K562 (cell line): ENCODE measurements around the gene PAN2. TPM values are rescaled to one million over a fixed set of nuclear protein-coding genes. Genes with fewer than 3 reads are reported as not detected.
A peak's percentile ranks its signal among the peaks of the same experiment; 100 is the strongest.

Experiments
- BCL6 ChIP-seq: fragments of 250-450 bp; sonication (Bioruptor Pico); IDR thresholded peaks from 2 replicates; pipeline ENCODE4 v1.4.0; 2020
- BRCA1 ChIP-seq, 2 experiments: fragments of 450-650 bp in 1 of 2; sonication (generic) in 1 of 2; formaldehyde crosslinking in 1 of 2; IDR thresholded peaks; 2 replicates each; pipeline versions ENCODE4 v1.5.0 to v1.6.1; 2017 to 2020; ENCODE audit warnings: mild to moderate bottlenecking in 1 of 2, missing genetic modification reagents in 1 of 2
- DLX4 ChIP-seq: fragments of 250-450 bp; sonication (Bioruptor Pico); IDR thresholded peaks from 2 replicates; pipeline ENCODE4 v1.6.1; 2021; ENCODE audit warnings: mild to moderate bottlenecking
- E2F1 ChIP-seq: sonication (generic); formaldehyde crosslinking; IDR thresholded peaks from 2 replicates; pipeline ENCODE4 v1.8.1; 2023; ENCODE audit warnings: mild to moderate bottlenecking, missing genetic modification reagents, moderate library complexity
- FOXA3 ChIP-seq, 2 experiments: fragments of 450-650 bp in 1 of 2; sonication (generic) in 1 of 2; formaldehyde crosslinking; IDR thresholded peaks in 1 of 2; conservative IDR thresholded peaks in 1 of 2; 2 replicates each; pipeline versions ENCODE4 v1.4.0 to v1.8.0; 2020 to 2022; ENCODE audit warnings: mild to moderate bottlenecking in 2 of 2, missing genetic modification reagents in 1 of 2
- KDM1A ChIP-seq, 2 experiments: fragments of 450-650 bp; IDR thresholded peaks; 2 replicates each; pipeline ENCODE4 v1.6.1; 2016; ENCODE audit warnings: mild to moderate bottlenecking in 2 of 2
- MNT ChIP-seq, 2 experiments: fragments of 450-650 bp; conservative IDR thresholded peaks; 2 replicates each; pipeline ENCODE4 v1.6.1; 2017; ENCODE audit warnings: mild to moderate bottlenecking in 2 of 2, moderate library complexity in 2 of 2
- MTA2 ChIP-seq: fragments of 450-650 bp; IDR thresholded peaks from 2 replicates; pipeline ENCODE4 v1.6.1; 2016; ENCODE audit warnings: low read depth
- NFE2L1 ChIP-seq: fragments of 450-650 bp; IDR thresholded peaks from 2 replicates; pipeline ENCODE4 v1.6.1; 2016; ENCODE audit warnings: missing genetic modification characterization, low read depth, mild to moderate bottlenecking, missing compliant biosample characterization, moderate library complexity, borderline replicate concordance
- NONO ChIP-seq, 2 experiments: fragments of 200-400 bp in 1 of 2; fragments of 450-650 bp in 1 of 2; formaldehyde crosslinking in 1 of 2; IDR thresholded peaks; 2 replicates each; pipeline ENCODE4 v1.6.1; 2017; ENCODE audit warnings: low read depth in 2 of 2, mild to moderate bottlenecking in 2 of 2, moderate library complexity in 2 of 2, low read length in 1 of 2
- PRDM10 ChIP-seq: fragments of 450-650 bp; IDR thresholded peaks from 2 replicates; pipeline ENCODE4 v1.6.1; 2018; ENCODE audit not compliant: partially characterized antibody
- PTTG1 ChIP-seq: fragments of 450-650 bp; IDR thresholded peaks from 2 replicates; pipeline ENCODE4 v1.6.1; 2016; ENCODE audit warnings: low read depth, mild to moderate bottlenecking, missing genetic modification characterization, missing compliant biosample characterization
- YBX1 ChIP-seq: fragments of 450-650 bp; IDR thresholded peaks from 2 replicates; pipeline ENCODE4 v1.7.1; 2016; ENCODE audit warnings: mild to moderate bottlenecking
- ZNF24 ChIP-seq: fragments of 450-650 bp; IDR thresholded peaks from 2 replicates; pipeline ENCODE4 v1.6.1; 2016
- ZNF274 ChIP-seq: IDR thresholded peaks from 2 replicates; pipeline ENCODE4 v1.6.1; 2011; ENCODE audit warnings: low read depth, mild to moderate bottlenecking, low read length, moderate library complexity, borderline replicate concordance
- ZNF518B ChIP-seq: fragments of 250-450 bp; sonication (Bioruptor Pico); IDR thresholded peaks from 2 replicates; pipeline ENCODE4 v1.5.0; 2021; ENCODE audit warnings: mild to moderate bottlenecking, moderate library complexity
- polyA plus RNA-seq, 8 experiments: library from polyadenylated mRNA; depleted of rRNA in 4 of 8; stranded (reverse) in 5 of 8; unstranded in 3 of 8; fragments of >200 nt; fragmentation: Nextera tagmentation in 2 of 8; fragmentation: Illumina TruSeq in 1 of 8; extraction: Ambion mirVana in 2 of 8; extraction: Trizol in 1 of 8; gene quantifications; 2 replicates each; pipeline versions ENCODE4 v1.2.1 to v1.2.3, GENCODE V29; 2011 to 2014; ENCODE audit warnings: inconsistent platforms in 1 of 8, missing spikeins in 1 of 8
- total RNA-seq, 7 experiments: library from RNA; depleted of rRNA in 6 of 7; stranded (reverse); fragments of >200 nt in 6 of 7; fragmentation: Illumina TruSeq in 2 of 7; extraction: Trizol in 2 of 7; gene quantifications; 2 replicates each; pipeline versions ENCODE4 v1.2.1 to v1.2.3, GENCODE V29; 2011 to 2021; ENCODE audit warnings: low replicate concordance in 1 of 7

The PAN2 gene
- total and polyA plus RNA-seq, 9 of the 15 experiments (the other 6 are each of a cell fraction or from before 2014, with no cell fraction given): 15.0 to 66.1 (median 25.9) TPM

GRCh38 chr12:56333679-56334489, at the start of gene PAN2 (continued):
- TF ChIP-seq MNT (conservative IDR thresholded peaks at IDR 0.05): peak; percentile 76 to 83
- no peak for TF ChIP-seq BRCA1 (IDR thresholded peaks at IDR 0.05)
- no peak for TF ChIP-seq BRCA1 (CRISPR knock-in tag; IDR thresholded peaks at IDR 0.05)
- peak; percentile 59; the same call in 1 of the 2 replicates for TF ChIP-seq E2F1 (CRISPR knock-in tag)
- TF ChIP-seq NFE2L1 (tag): no peak
- TF ChIP-seq ZNF24: no peak
- TF ChIP-seq PRDM10: peak; percentile 99
- TF ChIP-seq PTTG1 (tag): no peak
- TF ChIP-seq ZNF518B (CRISPR knock-in tag): no peak
- no peak for TF ChIP-seq MTA2
- no peak for TF ChIP-seq KDM1A (IDR thresholded peaks at IDR 0.05)
- TF ChIP-seq NONO (IDR thresholded peaks at IDR 0.05; ENCODE audit: low read depth in 2 of 2, low read length in 1 of 2): peak in 1 of 2 experiments; percentile 91; a peak in 2 of 4 replicates
- TF ChIP-seq FOXA3 (CRISPR knock-in tag; conservative IDR thresholded peaks at IDR 0.05 in 1 of 2, IDR thresholded peaks at IDR 0.05 in 1 of 2): no peak
- 0 out of 2 replicates have a peak, but pooled peaks have one; percentile 23 for TF ChIP-seq BCL6 (CRISPR knock-in tag)
- TF ChIP-seq YBX1: no peak
- TF ChIP-seq ZNF274: no peak
- no peak for TF ChIP-seq DLX4 (CRISPR knock-in tag)
